ENCODE measurements around the gene SPARC.

DNA sequence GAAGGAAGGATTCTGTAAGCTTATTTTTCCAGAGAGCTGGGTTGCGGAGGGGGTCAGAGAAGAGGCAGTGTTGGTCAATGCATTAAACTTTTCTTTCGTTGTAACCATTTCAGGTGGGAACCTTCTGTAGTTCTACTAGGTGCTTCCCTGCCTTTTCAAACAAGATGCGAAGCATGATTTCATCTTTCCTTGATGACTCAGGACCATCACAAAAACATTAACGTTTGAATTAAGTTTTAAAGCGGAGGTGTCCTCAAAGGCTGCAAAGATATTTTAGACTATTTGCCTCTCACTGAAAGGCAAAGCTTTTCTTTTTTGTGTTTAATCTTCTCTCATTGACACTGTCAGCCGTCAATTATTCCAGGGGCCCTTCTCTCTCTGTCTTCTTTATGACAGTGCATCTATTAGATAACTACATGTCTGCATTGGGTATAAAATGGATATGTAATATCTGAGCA is 69.3 kb downstream of the SPARC start:
- TF ChIP-seq EZH2phosphoT487 (IDR thresholded peaks at IDR 0.05; ENCODE audit: insufficient read depth, low read depth) = no peak
- TF ChIP-seq EZH2 (IDR thresholded peaks at IDR 0.05; ENCODE audit: insufficient read depth, poor library complexity, severe bottlenecking) = no peak

Data from GM23248 (cell line).